ENCODE data around the gene APBA2.

- no peak for TF ChIP-seq EZH2 (IDR thresholded peaks at IDR 0.05; ENCODE audit: borderline replicate concordance, low read depth, low read length, severe bottlenecking)
- TF ChIP-seq, protein P1, sequence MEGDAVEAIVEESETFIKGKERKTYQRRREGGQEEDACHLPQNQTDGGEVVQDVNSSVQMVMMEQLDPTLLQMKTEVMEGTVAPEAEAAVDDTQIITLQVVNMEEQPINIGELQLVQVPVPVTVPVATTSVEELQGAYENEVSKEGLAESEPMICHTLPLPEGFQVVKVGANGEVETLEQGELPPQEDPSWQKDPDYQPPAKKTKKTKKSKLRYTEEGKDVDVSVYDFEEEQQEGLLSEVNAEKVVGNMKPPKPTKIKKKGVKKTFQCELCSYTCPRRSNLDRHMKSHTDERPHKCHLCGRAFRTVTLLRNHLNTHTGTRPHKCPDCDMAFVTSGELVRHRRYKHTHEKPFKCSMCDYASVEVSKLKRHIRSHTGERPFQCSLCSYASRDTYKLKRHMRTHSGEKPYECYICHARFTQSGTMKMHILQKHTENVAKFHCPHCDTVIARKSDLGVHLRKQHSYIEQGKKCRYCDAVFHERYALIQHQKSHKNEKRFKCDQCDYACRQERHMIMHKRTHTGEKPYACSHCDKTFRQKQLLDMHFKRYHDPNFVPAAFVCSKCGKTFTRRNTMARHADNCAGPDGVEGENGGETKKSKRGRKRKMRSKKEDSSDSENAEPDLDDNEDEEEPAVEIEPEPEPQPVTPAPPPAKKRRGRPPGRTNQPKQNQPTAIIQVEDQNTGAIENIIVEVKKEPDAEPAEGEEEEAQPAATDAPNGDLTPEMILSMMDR (IDR thresholded peaks at IDR 0.05; ENCODE audit: borderline replicate concordance, extremely low read depth, low read length, poor library complexity, severe bottlenecking) = no peak
Measured at GRCh38 chr15:29005931-29006330, 120.2 kb downstream of the APBA2 start.

Measured in DND-41 (cell line).